ENCODE data around the gene CCDC91. TPM values are rescaled to one million over a fixed set of nuclear protein-coding genes. Genes with fewer than 3 reads are reported as not detected.

The CCDC91 gene
- total RNA-seq, 6 donors from 2014 or later: 27.7 to 77.5 (median 30.2) TPM

- DNase-seq (no peak), ATAC-seq (ENCODE audit: low FRiP score in 2 of 2) (no peak)
- peak overlapping the region in 1 of 4 donors; percentile 65 for H3K27ac ChIP-seq
- peaks cover 0 to 18% (median 14%) of the 10 kb centered on the region in 4 donors for H3K4me1 ChIP-seq
- no peak for TF ChIP-seq POLR2A (IDR thresholded peaks at IDR 0.05)
- TF ChIP-seq EP300 (IDR thresholded peaks at IDR 0.05): no peak
- TF ChIP-seq CTCF (IDR thresholded peaks at IDR 0.05): no peak
- TF ChIP-seq POLR2AphosphoS5 (IDR thresholded peaks at IDR 0.05): no peak
- no peaks in the 10 kb centered on the region for H3K36me3 ChIP-seq
- no peak overlapping the region for H3K4me3 ChIP-seq
- H3K9me3 ChIP-seq: no peaks in the 10 kb centered on the region
- no peaks in the 10 kb centered on the region for H3K27me3 ChIP-seq
Measured at GRCh38 chr12:28231248-28231647, 41.0 kb downstream of the CCDC91 start.

- no peak for DNase-seq
- Histone ChIP-seq H3K27me3 (no peaks in the 10 kb centered on the region), H3K36me3 (no peaks in the 10 kb centered on the region), H3K9me3 (no peaks in the 10 kb centered on the region), H3K27ac (no peak overlapping the region), H3K4me1 (peaks cover 0 to 18% (median 14%) of the 10 kb centered on the region in 4 donors), H3K4me3 (no peak overlapping the region)
- no peak for ATAC-seq (ENCODE audit: low FRiP score in 2 of 2)
- TF ChIP-seq POLR2AphosphoS5 (IDR thresholded peaks at IDR 0.05): no peak
- no peak for TF ChIP-seq POLR2A (IDR thresholded peaks at IDR 0.05)
- no peak for TF ChIP-seq CTCF (IDR thresholded peaks at IDR 0.05)
- TF ChIP-seq EP300 (IDR thresholded peaks at IDR 0.05): no peak
- 92 to 93% methylated on average over 2 of the region's 2 CpGs for WGBS, 2 donors
Measured at GRCh38 chr12:28232211-28232928, 42.1 kb downstream of the CCDC91 start.

DNA sequence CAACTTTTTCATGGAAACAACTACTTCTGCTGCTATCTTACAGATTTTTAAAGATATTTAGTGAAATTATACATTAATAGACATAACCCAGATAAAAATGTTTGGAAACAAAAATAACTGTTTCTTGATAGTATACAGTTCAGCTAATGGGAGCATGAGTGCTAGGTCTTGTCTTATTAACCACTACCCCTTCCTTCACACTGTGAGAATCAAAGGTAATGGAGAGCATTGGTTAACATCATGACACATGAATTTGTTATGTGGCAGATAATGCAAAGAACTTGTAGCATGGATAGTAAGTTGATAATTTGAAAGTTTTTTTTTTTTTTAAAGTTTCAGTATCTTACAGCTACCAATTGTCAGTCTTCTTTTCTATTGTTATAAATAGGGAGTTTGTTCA lies 44.2 kb downstream of the CCDC91 start:
- no peak overlapping the region for H3K4me3 ChIP-seq
- DNase-seq: no peak
- no peaks in the 10 kb centered on the region for H3K27me3 ChIP-seq
- H3K9me3 ChIP-seq: no peaks in the 10 kb centered on the region
- no peak for ATAC-seq (ENCODE audit: low FRiP score in 2 of 2)
- H3K27ac ChIP-seq: no peak overlapping the region
- peaks cover 0 to 18% (median 13%) of the 10 kb centered on the region in 4 donors for H3K4me1 ChIP-seq
- H3K36me3 ChIP-seq: no peaks in the 10 kb centered on the region
- no peak for TF ChIP-seq POLR2AphosphoS5 (IDR thresholded peaks at IDR 0.05)

GRCh38 chr12:28235015-28235414 lies 44.8 kb downstream of the CCDC91 start:
- Histone ChIP-seq H3K4me3 (no peak overlapping the region), H3K27me3 (no peaks in the 10 kb centered on the region), H3K27ac (no peak overlapping the region), H3K36me3 (no peaks in the 10 kb centered on the region), H3K4me1 (peaks cover 0 to 15% (median 11%) of the 10 kb centered on the region in 4 donors), H3K9me3 (no peaks in the 10 kb centered on the region)
- DNase-seq: no peak
- 54 to 63% methylated on average over 1 of the region's 1 CpG for WGBS, 2 donors
- TF ChIP-seq CTCF (IDR thresholded peaks at IDR 0.05) (no peak), POLR2A (IDR thresholded peaks at IDR 0.05) (no peak), EP300 (IDR thresholded peaks at IDR 0.05) (no peak), POLR2AphosphoS5 (IDR thresholded peaks at IDR 0.05) (no peak)
- no peak for ATAC-seq (ENCODE audit: low FRiP score in 2 of 2)

DNA sequence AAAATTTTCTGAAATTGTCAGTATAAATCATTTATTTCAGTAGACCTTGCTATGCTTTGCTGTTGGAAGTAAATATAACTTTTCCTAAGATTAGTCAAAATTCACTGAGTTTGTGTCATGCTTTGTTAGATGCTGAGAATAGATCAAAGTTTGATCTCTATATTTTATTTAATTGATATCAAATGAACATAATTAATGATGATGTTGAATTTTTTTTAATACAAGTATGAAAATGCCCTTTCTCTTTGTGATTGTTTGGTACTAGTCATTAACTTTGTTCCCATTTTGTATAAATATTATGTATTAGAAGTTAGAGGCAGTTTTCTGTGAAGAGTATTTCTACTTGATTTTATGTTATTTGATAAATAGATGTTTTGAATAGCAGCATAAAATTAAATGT lies 45.7 kb downstream of the CCDC91 start:
- no peak for ATAC-seq (ENCODE audit: low FRiP score in 2 of 2)
- TF ChIP-seq POLR2A (IDR thresholded peaks at IDR 0.05) (no peak), POLR2AphosphoS5 (IDR thresholded peaks at IDR 0.05) (no peak), CTCF (IDR thresholded peaks at IDR 0.05) (no peak), EP300 (IDR thresholded peaks at IDR 0.05) (no peak)
- peaks cover 0 to 12% (median 8%) of the 10 kb centered on the region in 4 donors for H3K4me1 ChIP-seq
- no peaks in the 10 kb centered on the region for H3K27me3 ChIP-seq
- H3K9me3 ChIP-seq: no peaks in the 10 kb centered on the region
- no peak for DNase-seq
- H3K4me3 ChIP-seq: no peak overlapping the region
- no peak overlapping the region for H3K27ac ChIP-seq
- H3K36me3 ChIP-seq: no peaks in the 10 kb centered on the region
